WTC11 (cell line): ENCODE data around the gene TLR10.

Experiments used
- CTCF ChIP-seq: fragments of 200-600 bp; IDR thresholded peaks from 2 replicates; pipeline ENCODE4 v1.8.0; 2022; ENCODE audit warnings: antibody characterized with exemption
- E2F1 ChIP-seq: sonication (generic); formaldehyde crosslinking; IDR thresholded peaks from 2 replicates; pipeline ENCODE4 v1.8.0; 2022; ENCODE audit warnings: mild to moderate bottlenecking, missing genetic modification reagents
- E2F5 ChIP-seq: sonication (generic); formaldehyde crosslinking; IDR thresholded peaks from 2 replicates; pipeline ENCODE4 v1.8.1; 2022; ENCODE audit warnings: mild to moderate bottlenecking, moderate library complexity, missing genetic modification reagents
- ESRRA ChIP-seq: sonication (generic); formaldehyde crosslinking; IDR thresholded peaks from 2 replicates; pipeline ENCODE4 v1.8.1; 2022; ENCODE audit warnings: mild to moderate bottlenecking, missing genetic modification reagents, borderline replicate concordance
- FOXJ3 ChIP-seq: sonication (generic); formaldehyde crosslinking; IDR thresholded peaks from 2 replicates; pipeline ENCODE4 v1.9.0; 2021; ENCODE audit warnings: missing genetic modification reagents, mild to moderate bottlenecking, borderline replicate concordance
- HMGXB4 ChIP-seq: sonication (generic); formaldehyde crosslinking; IDR thresholded peaks from 2 replicates; pipeline ENCODE4 v1.8.1; 2023; ENCODE audit warnings: mild to moderate bottlenecking, moderate library complexity, missing genetic modification reagents
- KAT7 ChIP-seq: sonication (generic); formaldehyde crosslinking; IDR thresholded peaks from 2 replicates; pipeline ENCODE4 v1.8.1; 2023; ENCODE audit warnings: missing genetic modification reagents, mild to moderate bottlenecking, borderline replicate concordance
- NR1H2 ChIP-seq: sonication (generic); formaldehyde crosslinking; IDR thresholded peaks from 2 replicates; pipeline ENCODE4 v1.9.0; 2021; ENCODE audit warnings: mild to moderate bottlenecking, moderate library complexity, missing genetic modification reagents
- NR3C1 ChIP-seq: sonication (generic); formaldehyde crosslinking; conservative IDR thresholded peaks from 2 replicates; pipeline ENCODE4 v1.8.1; 2023; ENCODE audit warnings: low read depth, mild to moderate bottlenecking, missing genetic modification reagents
- SP1 ChIP-seq: sonication (generic); formaldehyde crosslinking; conservative IDR thresholded peaks from 2 replicates; pipeline ENCODE4 v1.8.1; 2022; ENCODE audit warnings: missing genetic modification reagents
- ZNF232 ChIP-seq: sonication (generic); formaldehyde crosslinking; IDR thresholded peaks from 2 replicates; pipeline ENCODE4 v1.8.0; 2022; ENCODE audit warnings: mild to moderate bottlenecking, missing genetic modification reagents

- no peak for TF ChIP-seq NR3C1 (CRISPR knock-in tag)
- no peak for TF ChIP-seq FOXJ3 (CRISPR knock-in tag)
- TF ChIP-seq E2F1, result no peak
- no peak for TF ChIP-seq ZNF232 (CRISPR knock-in tag)
- no peak for TF ChIP-seq SP1
- TF ChIP-seq CTCF, result no peak
- TF ChIP-seq NR1H2 (CRISPR knock-in tag), result no peak
- TF ChIP-seq ESRRA (CRISPR knock-in tag), result no peak
- no peak for TF ChIP-seq KAT7 (CRISPR knock-in tag)
- TF ChIP-seq HMGXB4 (CRISPR knock-in tag), result no peak
- no peak for TF ChIP-seq E2F5 (CRISPR knock-in tag)
Observed at GRCh38 chr4:38779790-38780189, 3.0 kb downstream of the TLR10 start.
